CD4-positive, alpha-beta memory T cell (primary cell): ENCODE measurements around the gene PPM1H. TPM values are rescaled to one million over a fixed set of nuclear protein-coding genes. Genes with fewer than 3 reads are reported as not detected.

Experiments
- CTCF ChIA-PET: fragments of 350-600 bp; sonication (Branson Sonifier 250); formaldehyde crosslinking; loops from one replicate; lab custom pipeline; 2021; ENCODE audit warnings: inconsistent platforms; ENCODE audit not compliant: partially characterized antibody; lab: Charles Lee
- POLR2A ChIA-PET: fragments of 350-600 bp; sonication (Branson Sonifier 250); formaldehyde crosslinking; loops from one replicate; lab custom pipeline; 2021; ENCODE audit not compliant: partially characterized antibody; lab: Charles Lee
- DNase-seq, 5 donors: peaks; one replicate each; pipeline versions ENCODE4 v3.0.0 to v3.0.0-alpha.2; 2020 to 2022; ENCODE audit warnings: mixed read lengths in 1 of 5
- H3K27ac ChIP-seq: one replicate; pipeline ENCODE4 v1.7.0; 2013; ENCODE audit warnings: low read depth, low read length
- H3K27me3 ChIP-seq: 2 replicates; pipeline ENCODE4 v1.7.0; 2013; ENCODE audit warnings: mild to moderate bottlenecking, low read length, moderate library complexity; ENCODE audit not compliant: insufficient read depth
- H3K36me3 ChIP-seq: 2 replicates; pipeline ENCODE4 v1.7.0; 2013; ENCODE audit warnings: mild to moderate bottlenecking, low read length, moderate library complexity; ENCODE audit not compliant: insufficient read depth
- H3K4me1 ChIP-seq: 2 replicates; pipeline ENCODE4 v1.7.0; 2013; ENCODE audit warnings: mild to moderate bottlenecking, low read length, moderate library complexity; ENCODE audit not compliant: insufficient read depth
- H3K4me3 ChIP-seq, 2 donors: one replicate each; pipeline ENCODE4 v1.7.0; 2013; ENCODE audit warnings: low read length in 2 of 2, mild to moderate bottlenecking in 1 of 2
- H3K9me3 ChIP-seq, 2 donors: one replicate each; pipeline ENCODE4 v1.7.0; 2013; ENCODE audit warnings: low read length in 2 of 2, control low read depth in 1 of 2; ENCODE audit not compliant: control insufficient read depth in 1 of 2
- H3K27ac Mint-ChIP-seq, 7 donors: one replicate each; pipeline ENCODE4 v1.8.0; 2020 to 2021; ENCODE audit warnings: mixed read lengths in 7 of 7, mild to moderate bottlenecking in 6 of 7, inconsistent platforms in 3 of 7, moderate library complexity in 3 of 7
- H3K27me3 Mint-ChIP-seq, 2 donors: one replicate each; pipeline ENCODE4 v1.8.0; 2020 to 2021; ENCODE audit warnings: mixed read lengths in 2 of 2
- H3K36me3 Mint-ChIP-seq, 2 donors: one replicate each; pipeline ENCODE4 v1.8.0; 2020 to 2021; ENCODE audit warnings: mixed read lengths in 2 of 2, inconsistent platforms in 1 of 2, mild to moderate bottlenecking in 1 of 2
- H3K4me1 Mint-ChIP-seq, 4 donors: one replicate each; pipeline ENCODE4 v1.8.0; 2020 to 2021; ENCODE audit warnings: mixed read lengths in 4 of 4, mild to moderate bottlenecking in 1 of 4
- H3K4me3 Mint-ChIP-seq, 8 donors: one replicate each; pipeline ENCODE4 v1.8.0; 2020 to 2021; ENCODE audit warnings: mixed read lengths in 8 of 8, mild to moderate bottlenecking in 7 of 8, moderate library complexity in 6 of 8, inconsistent platforms in 3 of 8
- H3K9me3 Mint-ChIP-seq, 8 donors: one replicate each; pipeline ENCODE4 v1.8.0; 2020 to 2021; ENCODE audit warnings: mixed read lengths in 8 of 8, mild to moderate bottlenecking in 5 of 8, inconsistent platforms in 3 of 8, moderate library complexity in 1 of 8
- intact Hi-C: fragments of 100-400 bp; cut with micrococcal nuclease; formaldehyde crosslinking; loops from one replicate; pipeline ENCODE4 v1.15.1; 2023
- polyA plus RNA-seq, 2 donors: library from polyadenylated mRNA; unstranded; fragments of 300-500 nt; fragmentation: Illumina TruSeq; gene quantifications; one replicate each; pipeline ENCODE4 v1.2.3, GENCODE V29; 2021
- total RNA-seq, 2 experiments: library from RNA; stranded (reverse); gene quantifications; one replicate each; pipeline ENCODE4 v1.2.3, GENCODE V29; 2021

The PPM1H gene
- total and polyA plus RNA-seq, 4 experiments from 2014 or later, result 0.06 to 0.14 TPM; not detected in 2

- H3K27ac ChIP-seq, result no peak overlapping the region
- H3K36me3 ChIP-seq, result no peaks in the 10 kb centered on the region
- H3K36me3 Mint-ChIP-seq, result no peaks in the 10 kb centered on the region
- no peaks in the 10 kb centered on the region for H3K9me3 Mint-ChIP-seq
- CTCF ChIA-PET, result interaction anchor here (1.1 to 1.6 kb wide), 2 partner anchors 9 to 23 kb away, joined by 3 to 6 read pairs; no protein-coding TSS in a partner anchor
- intact Hi-C loops, result no loop called here
- peaks cover 0 to 2% of the 10 kb centered on the region in 2 donors for H3K27me3 Mint-ChIP-seq
- H3K27ac Mint-ChIP-seq, result no peak overlapping the region
- no peaks in the 10 kb centered on the region for H3K4me1 ChIP-seq
- POLR2A ChIA-PET, result no interaction called here
- no peaks in the 10 kb centered on the region for H3K9me3 ChIP-seq
- no peaks in the 10 kb centered on the region for H3K27me3 ChIP-seq
- no peak overlapping the region for H3K4me3 ChIP-seq
- no peak overlapping the region for H3K4me3 Mint-ChIP-seq
- DNase-seq, result no peak
- H3K4me1 Mint-ChIP-seq, result no peaks in the 10 kb centered on the region
Observed at GRCh38 chr12:62695696-62696095, 239.3 kb downstream of the PPM1H start.

GRCh38 chr12:62694632-62695031, 240.3 kb downstream of the PPM1H start:
- no peak for DNase-seq
- no peaks in the 10 kb centered on the region for H3K9me3 ChIP-seq
- H3K4me3 Mint-ChIP-seq, result no peak overlapping the region
- intact Hi-C loops, result no loop called here
- H3K4me1 Mint-ChIP-seq, result no peaks in the 10 kb centered on the region
- ChIA-PET POLR2A (interaction anchor here (1.1 kb wide), 1 partner anchor 92 kb away, joined by 3 read pairs; no protein-coding TSS in a partner anchor), CTCF (interaction anchor here (1.1 kb wide), 1 partner anchor 22 kb away, joined by 3 read pairs; no protein-coding TSS in a partner anchor)
- no peaks in the 10 kb centered on the region for H3K36me3 ChIP-seq
- H3K4me1 ChIP-seq, result no peaks in the 10 kb centered on the region
- no peak overlapping the region for H3K27ac ChIP-seq
- H3K27me3 Mint-ChIP-seq, result peaks cover 0 to 2% of the 10 kb centered on the region in 2 donors
- no peak overlapping the region for H3K4me3 ChIP-seq
- H3K36me3 Mint-ChIP-seq, result no peaks in the 10 kb centered on the region
- no peaks in the 10 kb centered on the region for H3K27me3 ChIP-seq
- H3K27ac Mint-ChIP-seq, result no peak overlapping the region
- H3K9me3 Mint-ChIP-seq, result no peaks in the 10 kb centered on the region

- peaks cover 0 to 2% of the 10 kb centered on the region in 2 donors for H3K27me3 Mint-ChIP-seq
Observed at GRCh38 chr12:62694116-62694515, 240.8 kb downstream of the PPM1H start.

GRCh38 chr12:62693376-62694050, 241.4 kb downstream of the PPM1H start:
- no peaks in the 10 kb centered on the region for H3K36me3 ChIP-seq
- no peak overlapping the region for H3K4me3 Mint-ChIP-seq
- ChIA-PET POLR2A (interaction anchor here (1.1 kb wide), 1 partner anchor 91 kb away, joined by 3 read pairs; no protein-coding TSS in a partner anchor), CTCF (no interaction called here)
- no peaks in the 10 kb centered on the region for H3K36me3 Mint-ChIP-seq
- no peaks in the 10 kb centered on the region for H3K9me3 Mint-ChIP-seq
- H3K27ac ChIP-seq, result no peak overlapping the region
- peaks cover 0 to 2% of the 10 kb centered on the region in 2 donors for H3K27me3 Mint-ChIP-seq
- H3K4me1 Mint-ChIP-seq, result no peaks in the 10 kb centered on the region
- H3K4me3 ChIP-seq, result no peak overlapping the region
- no peaks in the 10 kb centered on the region for H3K27me3 ChIP-seq
- DNase-seq, result no peak
- intact Hi-C loops, result no loop called here
- H3K9me3 ChIP-seq, result no peaks in the 10 kb centered on the region
- no peak overlapping the region for H3K27ac Mint-ChIP-seq
- H3K4me1 ChIP-seq, result no peaks in the 10 kb centered on the region

More at GRCh38 chr12:62694116-62694515, 240.8 kb downstream of the PPM1H start:
- Mint-ChIP-seq H3K36me3 (no peaks in the 10 kb centered on the region), H3K27ac (no peak overlapping the region), H3K4me3 (no peak overlapping the region), H3K9me3 (no peaks in the 10 kb centered on the region), H3K4me1 (no peaks in the 10 kb centered on the region)
- no peak for DNase-seq
- Histone ChIP-seq H3K4me3 (no peak overlapping the region), H3K36me3 (no peaks in the 10 kb centered on the region), H3K27ac (no peak overlapping the region), H3K9me3 (no peaks in the 10 kb centered on the region), H3K27me3 (no peaks in the 10 kb centered on the region), H3K4me1 (no peaks in the 10 kb centered on the region)
- intact Hi-C loops, result no loop called here
- ChIA-PET POLR2A (interaction anchor here (1.1 kb wide), 1 partner anchor 91 kb away, joined by 3 read pairs; no protein-coding TSS in a partner anchor), CTCF (no interaction called here)

GRCh38 chr12:62692884-62693283, 242.1 kb downstream of the PPM1H start:
- Mint-ChIP-seq H3K36me3 (no peaks in the 10 kb centered on the region), H3K4me1 (no peaks in the 10 kb centered on the region), H3K4me3 (no peak overlapping the region), H3K27ac (no peak overlapping the region), H3K27me3 (peaks cover 0 to 3% of the 10 kb centered on the region in 2 donors), H3K9me3 (no peaks in the 10 kb centered on the region)
- CTCF ChIA-PET, result no interaction called here
- H3K4me3 ChIP-seq, result no peak overlapping the region
- DNase-seq, result no peak
- H3K36me3 ChIP-seq, result no peaks in the 10 kb centered on the region
- no peaks in the 10 kb centered on the region for H3K4me1 ChIP-seq
- intact Hi-C loops, result no loop called here
- POLR2A ChIA-PET, result no interaction called here
- no peaks in the 10 kb centered on the region for H3K27me3 ChIP-seq
- no peaks in the 10 kb centered on the region for H3K9me3 ChIP-seq
- no peak overlapping the region for H3K27ac ChIP-seq

GRCh38 chr12:62691309-62691708, 243.6 kb downstream of the PPM1H start:
- Mint-ChIP-seq H3K36me3 (no peaks in the 10 kb centered on the region), H3K27ac (no peak overlapping the region), H3K9me3 (no peaks in the 10 kb centered on the region), H3K4me1 (no peaks in the 10 kb centered on the region), H3K4me3 (no peak overlapping the region), H3K27me3 (peaks cover 0 to 3% of the 10 kb centered on the region in 2 donors)
- ChIA-PET CTCF (no interaction called here), POLR2A (no interaction called here)
- intact Hi-C loops, result no loop called here
- Histone ChIP-seq H3K27ac (no peak overlapping the region), H3K27me3 (no peaks in the 10 kb centered on the region), H3K4me1 (no peaks in the 10 kb centered on the region), H3K9me3 (no peaks in the 10 kb centered on the region), H3K36me3 (no peaks in the 10 kb centered on the region), H3K4me3 (no peak overlapping the region)
- no peak for DNase-seq

- H3K9me3 ChIP-seq, result no peaks in the 10 kb centered on the region
- no peak overlapping the region for H3K4me3 ChIP-seq
- H3K27me3 ChIP-seq, result no peaks in the 10 kb centered on the region
- no peak overlapping the region for H3K4me3 Mint-ChIP-seq
- H3K27ac ChIP-seq, result no peak overlapping the region
- H3K27ac Mint-ChIP-seq, result no peak overlapping the region
- H3K4me1 Mint-ChIP-seq, result no peaks in the 10 kb centered on the region
- no peaks in the 10 kb centered on the region for H3K36me3 Mint-ChIP-seq
- H3K27me3 Mint-ChIP-seq, result peaks cover 2 to 3% of the 10 kb centered on the region in 2 donors
- ChIA-PET CTCF (interaction anchor here (1.3 kb wide), 1 partner anchor 9 kb away, joined by 3 read pairs; no protein-coding TSS in a partner anchor), POLR2A (no interaction called here)
- H3K9me3 Mint-ChIP-seq, result no peaks in the 10 kb centered on the region
- intact Hi-C loops, result no loop called here
- no peaks in the 10 kb centered on the region for H3K4me1 ChIP-seq
- DNase-seq, result no peak
- H3K36me3 ChIP-seq, result no peaks in the 10 kb centered on the region
Observed at GRCh38 chr12:62689042-62689839, 245.7 kb downstream of the PPM1H start.
